NK-92 (cell line): ENCODE measurements around the gene COL5A3.
"Not testable (repeated sequence)": the region's sequence is repeated elsewhere in the genome, so short reads cannot be mapped to it uniquely, and the experiment has no call there.

Experiments
- DNase-seq: peaks from one replicate; lab custom pipeline; 2025; ENCODE audit not compliant: unreplicated experiment; lab: John Stamatoyannopoulos, UW

Gene COL5A3

GRCh38 chr19:9940778-9941177, 69.5 kb downstream of the COL5A3 start:
- no peak for DNase-seq

GRCh38 chr19:9939301-9939913, 70.9 kb downstream of the COL5A3 start:
- no peak for DNase-seq

- no peak for DNase-seq
Measured at GRCh38 chr19:9937001-9937411, 73.3 kb downstream of the COL5A3 start.

GRCh38 chr19:9936326-9937000, 73.8 kb downstream of the COL5A3 start, which contains the start of gene OLFM2:
Gene OLFM2, minus strand, starts transcription at chr19:9936515. Its CDS starts 149 bp downstream, at chr19:9936366.
- DNase-seq: no peak

- no peak for DNase-seq
Measured at GRCh38 chr19:9935506-9936325, 74.6 kb downstream of the COL5A3 start.

- DNase-seq: no peak
Measured at GRCh38 chr19:9934132-9934950, 76.0 kb downstream of the COL5A3 start.

GRCh38 chr19:9932835-9933234, 77.5 kb downstream of the COL5A3 start:
- no peak for DNase-seq

- DNase-seq: no peak
Measured at GRCh38 chr19:9931629-9932028, 78.7 kb downstream of the COL5A3 start.

GRCh38 chr19:9923440-9923839, 86.9 kb downstream of the COL5A3 start:
- no peak for DNase-seq

- DNase-seq: not testable (repeated sequence)
Measured at GRCh38 chr19:9922782-9923379, 87.4 kb downstream of the COL5A3 start.

- no peak for DNase-seq
Measured at GRCh38 chr19:9917321-9917720, 93.0 kb downstream of the COL5A3 start.

- DNase-seq: no peak
Measured at GRCh38 chr19:9916719-9917118, 93.6 kb downstream of the COL5A3 start.

GRCh38 chr19:9914315-9915207, 95.7 kb downstream of the COL5A3 start:
- no peak for DNase-seq

GRCh38 chr19:9914001-9914314, 96.3 kb downstream of the COL5A3 start:
- no peak for DNase-seq

- DNase-seq: no peak
Measured at GRCh38 chr19:9913237-9914000, 96.9 kb downstream of the COL5A3 start.

- DNase-seq: no peak
Measured at GRCh38 chr19:9912551-9913236, 97.6 kb downstream of the COL5A3 start.

- DNase-seq: no peak
Measured at GRCh38 chr19:9911524-9912185, 98.6 kb downstream of the COL5A3 start.

- no peak for DNase-seq
Measured at GRCh38 chr19:9910625-9911024, 99.7 kb downstream of the COL5A3 start.
